ENCODE data around the gene PTTG1IP.

GRCh38 chr21:44829507-44830092 is 43.9 kb downstream of the PTTG1IP start:
- TF ChIP-seq, protein P1, sequence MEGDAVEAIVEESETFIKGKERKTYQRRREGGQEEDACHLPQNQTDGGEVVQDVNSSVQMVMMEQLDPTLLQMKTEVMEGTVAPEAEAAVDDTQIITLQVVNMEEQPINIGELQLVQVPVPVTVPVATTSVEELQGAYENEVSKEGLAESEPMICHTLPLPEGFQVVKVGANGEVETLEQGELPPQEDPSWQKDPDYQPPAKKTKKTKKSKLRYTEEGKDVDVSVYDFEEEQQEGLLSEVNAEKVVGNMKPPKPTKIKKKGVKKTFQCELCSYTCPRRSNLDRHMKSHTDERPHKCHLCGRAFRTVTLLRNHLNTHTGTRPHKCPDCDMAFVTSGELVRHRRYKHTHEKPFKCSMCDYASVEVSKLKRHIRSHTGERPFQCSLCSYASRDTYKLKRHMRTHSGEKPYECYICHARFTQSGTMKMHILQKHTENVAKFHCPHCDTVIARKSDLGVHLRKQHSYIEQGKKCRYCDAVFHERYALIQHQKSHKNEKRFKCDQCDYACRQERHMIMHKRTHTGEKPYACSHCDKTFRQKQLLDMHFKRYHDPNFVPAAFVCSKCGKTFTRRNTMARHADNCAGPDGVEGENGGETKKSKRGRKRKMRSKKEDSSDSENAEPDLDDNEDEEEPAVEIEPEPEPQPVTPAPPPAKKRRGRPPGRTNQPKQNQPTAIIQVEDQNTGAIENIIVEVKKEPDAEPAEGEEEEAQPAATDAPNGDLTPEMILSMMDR (IDR thresholded peaks at IDR 0.05): no peak
- no peak for TF ChIP-seq POLR2A (IDR thresholded peaks at IDR 0.05)

Measured in thyroid gland (tissue), 4 donors.